GM12801 (cell line): ENCODE results near the gene SPCS1.

Experiments
- CTCF ChIP-seq: IDR thresholded peaks from one replicate; pipeline ENCODE4 v1.5.1; 2011; ENCODE audit warnings: control low read depth; ENCODE audit not compliant: insufficient read length; ENCODE audit errors: extremely low read depth

The SPCS1 gene

GRCh38 chr3:52705688-52706686 lies at the start of gene SPCS1, which contains the start of gene GLT8D1:
TSS of gene SPCS1 (plus strand) at chr3:52706106. CDS start at chr3:52706247, 141 bp downstream.
TSS of gene GLT8D1 (minus strand) at chr3:52705791. CDS start at chr3:52700460, 5,331 bp downstream.
- no peak for TF ChIP-seq CTCF

DNA sequence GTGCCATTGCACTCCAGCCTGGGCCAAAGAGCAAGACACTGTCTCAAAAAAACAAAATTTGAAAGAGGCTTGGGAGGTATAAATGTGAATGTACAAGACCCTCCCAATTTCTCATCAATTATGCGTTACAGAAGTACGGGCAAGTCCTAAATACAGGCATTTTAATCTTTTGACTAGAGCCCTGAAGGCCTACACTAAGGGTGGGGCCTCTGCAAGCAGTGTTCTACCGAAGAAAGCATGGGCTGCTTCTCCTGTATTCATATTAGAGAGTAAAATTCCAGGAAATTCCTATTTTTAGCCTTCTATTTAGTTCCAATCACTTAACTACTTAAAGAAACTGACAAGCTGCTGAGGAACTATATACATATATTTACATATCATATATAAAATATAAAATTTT lies 45.9 kb upstream of the SPCS1 start:
- no peak for TF ChIP-seq CTCF

- TF ChIP-seq CTCF, result no peak
Observed at GRCh38 chr3:52663098-52663497, 42.8 kb upstream of the SPCS1 start.

- no peak for TF ChIP-seq CTCF
Observed at GRCh38 chr3:52670621-52671521, 35.0 kb upstream of the SPCS1 start.

DNA sequence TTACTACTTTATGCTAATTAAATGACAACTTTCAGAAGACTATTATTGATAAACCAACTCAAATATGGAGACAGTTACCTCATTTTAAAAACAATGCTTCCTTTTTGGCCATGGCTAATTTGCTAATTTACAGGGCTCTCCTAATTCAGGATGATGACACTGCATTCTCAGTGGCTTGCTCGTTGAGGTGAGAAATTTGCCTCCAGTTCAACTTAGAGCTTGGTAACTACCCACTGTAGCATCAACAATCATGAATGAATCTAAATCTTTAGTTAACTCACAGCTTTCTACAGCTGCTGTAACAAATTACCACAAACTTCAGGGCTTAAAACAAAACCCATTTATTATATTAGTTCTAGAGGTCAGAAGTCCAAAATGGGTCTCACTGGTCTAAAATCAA lies 34.2 kb upstream of the SPCS1 start:
- TF ChIP-seq CTCF, result no peak

GRCh38 chr3:52678265-52679198 lies 27.4 kb upstream of the SPCS1 start:
- no peak for TF ChIP-seq CTCF
